SHP77 (cell line): Measurements from ENCODE around the gene ASXL3.

Experiments
- DNase-seq, 2 experiments: peaks; one replicate each; lab custom pipeline; 2025; lab: John Stamatoyannopoulos, UW

The ASXL3 gene

DNA sequence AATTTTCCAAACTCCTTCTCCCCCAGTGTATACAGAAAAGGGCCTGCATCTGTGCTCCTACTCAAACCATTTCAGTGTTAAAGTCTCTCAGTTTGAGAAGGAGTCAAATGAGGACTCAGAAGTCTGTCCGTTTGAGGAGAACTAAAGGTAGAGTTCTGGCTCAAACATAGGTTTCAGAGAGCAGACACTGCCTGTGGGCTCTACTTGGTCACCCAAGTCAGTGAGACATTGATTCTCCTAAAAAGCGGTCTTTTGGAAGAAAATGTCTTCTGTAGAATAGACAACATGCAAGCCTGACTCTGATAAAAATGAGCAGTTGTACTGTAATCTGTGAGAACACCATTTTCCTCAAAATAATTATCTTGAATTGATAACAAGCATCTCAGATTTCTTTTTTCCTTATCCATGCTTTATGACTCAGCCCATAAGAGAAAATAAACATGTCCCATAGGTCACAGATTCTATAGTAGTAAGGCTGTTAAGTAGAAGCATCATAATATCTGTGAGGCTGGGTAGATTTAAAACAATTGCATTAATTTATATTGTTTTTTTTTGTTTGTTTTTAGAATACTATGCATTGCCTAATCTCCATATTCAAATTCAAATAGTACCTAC lies 82.8 kb downstream of the ASXL3 start:
- DNase-seq = no peak

DNA sequence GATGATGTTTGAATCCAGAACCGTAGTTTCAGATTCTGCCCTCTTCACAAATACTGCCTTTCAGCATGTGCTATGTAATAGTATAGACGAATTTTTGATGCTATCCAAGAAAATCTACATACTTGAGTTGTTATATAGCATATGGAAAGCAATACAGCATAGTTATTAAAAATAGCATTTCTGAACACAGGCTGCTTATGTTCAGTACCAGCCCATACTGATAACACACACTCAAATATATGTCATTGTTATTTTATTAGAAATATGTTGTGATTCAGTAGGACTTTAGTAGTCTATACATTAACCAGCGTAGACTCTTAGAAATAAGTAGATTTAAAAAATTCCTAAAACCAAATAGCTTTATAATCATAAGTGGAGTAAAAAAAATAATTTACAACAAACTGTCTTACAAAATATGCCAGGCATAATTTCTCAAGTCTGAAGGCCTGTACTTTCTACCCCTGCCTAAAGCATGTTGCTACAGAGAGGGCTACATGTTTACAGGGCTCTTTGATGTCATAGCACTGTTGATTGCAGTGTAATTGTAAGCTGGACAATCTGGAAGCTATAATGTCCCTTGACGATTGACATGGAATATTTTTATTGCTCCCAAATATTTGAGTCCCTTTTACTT lies 86.3 kb downstream of the ASXL3 start:
- DNase-seq = no peak

DNA sequence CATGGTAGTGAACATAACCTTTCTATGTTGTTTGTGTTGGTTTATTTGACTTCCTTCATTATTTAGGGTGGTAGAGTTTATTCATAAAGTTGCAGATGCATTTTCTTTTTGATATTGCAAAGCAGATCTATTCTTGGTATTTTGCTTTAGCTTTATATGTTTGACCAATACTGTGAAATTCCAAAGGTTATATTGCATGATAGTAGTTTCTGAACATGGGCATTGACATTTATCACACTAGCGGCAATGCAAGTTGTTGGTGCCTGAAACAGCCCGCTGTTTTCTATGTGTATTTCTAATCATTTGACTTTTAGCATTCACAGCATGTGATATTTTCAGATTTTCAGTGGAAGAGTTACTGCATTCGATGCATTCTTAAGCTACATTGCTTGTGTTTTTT lies 87.2 kb downstream of the ASXL3 start:
- no peak for DNase-seq

DNA sequence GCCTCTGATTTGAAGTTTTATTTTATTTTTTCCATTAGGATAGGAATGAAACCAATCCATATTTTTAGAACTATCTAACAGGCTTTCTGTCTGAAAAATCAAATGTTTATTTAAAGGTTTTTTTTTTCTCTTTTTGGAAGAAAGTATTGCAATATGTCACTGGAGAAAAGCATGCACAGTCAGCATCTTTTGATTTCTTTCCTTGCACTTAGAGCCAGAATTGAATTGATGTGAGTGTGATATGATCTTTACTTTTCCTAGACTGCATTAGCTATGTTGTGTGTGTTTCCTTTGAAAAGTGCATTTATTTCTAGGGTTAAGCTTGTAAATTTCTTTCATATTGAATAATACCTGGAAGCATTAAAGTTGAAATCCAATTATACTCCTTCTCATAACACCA lies 87.6 kb downstream of the ASXL3 start:
- no peak for DNase-seq

DNA sequence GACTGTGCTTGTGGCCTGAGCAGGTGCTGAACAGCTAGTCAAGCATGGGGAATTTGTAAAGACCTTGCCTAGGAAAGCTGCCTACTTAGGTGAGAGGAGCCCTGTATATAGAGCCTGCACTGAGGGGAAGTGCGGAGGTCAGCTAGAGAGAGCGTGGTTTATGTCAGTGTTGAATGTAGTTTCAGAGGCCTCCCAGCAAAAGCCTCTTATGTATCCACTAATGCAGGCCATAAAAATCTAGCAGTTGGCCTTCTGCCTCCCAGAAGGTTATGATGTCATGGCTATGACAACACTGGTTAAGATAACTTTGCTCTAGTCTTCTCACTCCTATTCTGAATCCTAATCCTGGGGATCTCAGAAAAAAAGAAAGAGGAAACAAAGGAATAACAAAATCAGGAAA lies 88.9 kb downstream of the ASXL3 start:
- DNase-seq = no peak

DNA sequence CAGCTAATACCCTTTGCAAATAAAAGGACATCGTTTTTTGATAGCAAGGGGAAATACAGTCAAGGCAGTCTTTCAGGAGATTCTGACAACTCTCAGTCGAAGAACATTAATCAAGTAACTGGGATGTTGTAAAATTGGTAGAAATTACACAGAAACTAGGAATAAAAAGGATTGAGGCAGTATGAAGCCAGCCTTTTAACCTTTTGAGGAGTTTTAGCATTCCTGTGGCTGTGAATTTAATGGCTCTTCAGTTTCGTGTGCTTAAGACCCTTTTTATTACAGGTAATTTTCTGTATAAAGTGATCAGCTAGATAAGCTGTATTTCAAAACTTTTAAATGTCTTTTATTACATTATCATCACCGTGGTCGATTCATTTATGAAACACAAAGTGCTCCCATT lies 91.6 kb downstream of the ASXL3 start:
- no peak for DNase-seq

DNA sequence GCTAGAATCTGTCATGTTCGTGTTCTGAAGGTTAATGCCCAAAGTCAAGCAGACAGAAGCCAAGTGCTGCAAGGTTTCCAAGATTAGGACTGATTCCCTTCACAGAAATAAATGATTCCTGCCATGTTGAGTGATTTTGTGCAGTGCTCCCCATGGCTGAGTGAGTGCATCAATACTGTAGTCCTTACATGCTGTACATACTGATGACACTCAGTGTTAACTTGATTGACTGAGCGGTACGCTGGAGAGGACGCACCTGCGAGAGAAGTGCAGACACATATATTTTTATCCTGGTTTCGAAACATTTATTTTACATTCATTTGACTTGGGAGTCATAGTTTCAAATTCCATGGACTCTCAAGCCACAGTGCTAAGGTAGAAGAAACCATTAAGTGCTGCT lies 92.0 kb downstream of the ASXL3 start:
- no peak for DNase-seq

DNA sequence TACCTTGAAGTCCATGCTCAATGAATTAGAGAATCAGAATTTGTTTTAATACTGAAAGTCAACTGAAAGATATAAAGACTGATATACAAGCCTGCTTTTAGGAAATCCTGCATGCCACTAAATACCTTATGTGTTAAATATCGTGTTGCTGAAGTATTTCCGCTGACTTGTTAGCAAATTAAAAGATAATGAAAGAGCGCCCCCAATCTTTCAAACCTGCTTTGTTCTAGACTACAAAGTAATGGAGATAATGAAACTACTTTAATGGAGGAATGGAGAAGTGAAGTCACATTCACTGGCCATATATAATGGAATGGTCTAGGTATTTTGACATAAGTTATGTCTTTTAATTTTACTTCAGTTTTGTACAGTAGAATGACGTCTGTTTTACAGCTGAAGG lies 95.7 kb downstream of the ASXL3 start:
- no peak for DNase-seq

DNA sequence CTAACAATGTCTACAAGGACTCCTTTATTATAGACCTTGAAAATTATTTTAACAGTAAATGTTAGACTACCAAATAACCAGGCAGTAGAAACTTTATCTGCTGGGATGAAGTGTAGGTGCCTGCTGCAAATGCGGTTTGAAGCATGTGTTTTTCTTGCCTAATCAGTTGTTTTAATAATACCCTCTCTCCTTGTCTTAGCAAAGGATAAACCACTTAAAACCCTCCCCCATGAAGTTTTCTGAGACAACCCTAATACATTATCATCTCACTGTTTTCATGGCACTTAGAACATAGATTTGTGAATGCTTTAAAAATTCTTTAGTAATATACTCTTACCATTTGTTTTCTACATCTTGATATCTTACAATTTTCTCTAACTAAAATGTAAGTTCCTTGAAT lies 98.6 kb downstream of the ASXL3 start:
- DNase-seq = no peak

DNA sequence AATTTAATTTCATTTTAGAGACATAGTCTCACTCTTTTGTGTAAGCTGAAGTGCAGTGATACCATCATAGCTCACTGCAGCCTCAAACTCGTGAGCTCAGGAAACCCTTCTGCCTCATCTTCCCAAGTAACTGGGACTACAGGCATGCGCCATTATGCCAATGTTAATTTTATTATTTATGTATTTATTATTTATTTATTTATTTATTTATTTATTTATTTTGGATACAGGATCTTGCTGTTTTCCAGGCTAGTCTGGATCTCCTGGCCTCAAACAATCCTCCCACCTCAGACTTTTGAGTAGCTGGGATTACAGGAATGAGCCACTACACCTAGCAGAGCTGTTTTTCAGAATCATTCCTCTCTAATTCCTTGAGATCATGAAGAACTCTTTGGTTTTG lies 99.9 kb downstream of the ASXL3 start:
- no peak for DNase-seq

DNA sequence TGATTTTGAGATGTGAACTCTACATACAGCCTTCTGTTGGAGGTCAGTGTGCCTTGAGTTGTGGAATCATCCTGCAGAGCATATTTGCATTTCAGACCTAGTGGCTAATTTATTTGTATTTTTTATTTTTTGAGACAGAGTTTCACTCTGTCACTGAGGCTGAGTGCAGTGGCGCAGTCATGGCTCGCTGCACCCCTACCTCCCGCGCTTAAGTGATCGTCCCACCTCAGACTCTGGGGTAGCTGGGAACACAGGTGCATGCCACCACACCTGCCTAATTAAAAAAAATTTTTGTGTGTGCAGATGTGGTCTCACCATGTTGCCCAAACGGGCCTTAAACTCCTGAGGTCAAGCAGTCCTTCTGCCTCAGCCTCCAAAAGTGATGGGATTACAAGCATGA lies 104.4 kb downstream of the ASXL3 start:
- DNase-seq = no peak

DNA sequence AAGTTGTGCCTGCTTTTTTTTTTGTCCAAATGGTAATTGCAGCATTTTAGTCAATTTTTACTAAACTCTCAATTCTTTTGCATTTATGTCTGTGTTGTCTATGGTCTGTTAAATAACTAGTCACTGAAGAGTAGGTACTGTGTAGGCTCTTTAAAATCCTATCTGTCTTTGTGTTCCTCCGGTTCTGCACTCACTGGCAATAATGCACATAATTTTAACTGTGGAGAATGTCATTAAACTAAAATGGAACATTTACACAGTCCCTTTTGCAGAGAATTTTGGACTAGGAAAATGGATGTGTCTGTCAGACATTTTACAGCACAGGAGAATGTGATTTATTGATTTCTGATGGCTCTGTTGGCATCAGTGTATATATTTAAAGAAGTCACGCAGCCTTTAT lies 116.6 kb downstream of the ASXL3 start:
- no peak for DNase-seq

DNA sequence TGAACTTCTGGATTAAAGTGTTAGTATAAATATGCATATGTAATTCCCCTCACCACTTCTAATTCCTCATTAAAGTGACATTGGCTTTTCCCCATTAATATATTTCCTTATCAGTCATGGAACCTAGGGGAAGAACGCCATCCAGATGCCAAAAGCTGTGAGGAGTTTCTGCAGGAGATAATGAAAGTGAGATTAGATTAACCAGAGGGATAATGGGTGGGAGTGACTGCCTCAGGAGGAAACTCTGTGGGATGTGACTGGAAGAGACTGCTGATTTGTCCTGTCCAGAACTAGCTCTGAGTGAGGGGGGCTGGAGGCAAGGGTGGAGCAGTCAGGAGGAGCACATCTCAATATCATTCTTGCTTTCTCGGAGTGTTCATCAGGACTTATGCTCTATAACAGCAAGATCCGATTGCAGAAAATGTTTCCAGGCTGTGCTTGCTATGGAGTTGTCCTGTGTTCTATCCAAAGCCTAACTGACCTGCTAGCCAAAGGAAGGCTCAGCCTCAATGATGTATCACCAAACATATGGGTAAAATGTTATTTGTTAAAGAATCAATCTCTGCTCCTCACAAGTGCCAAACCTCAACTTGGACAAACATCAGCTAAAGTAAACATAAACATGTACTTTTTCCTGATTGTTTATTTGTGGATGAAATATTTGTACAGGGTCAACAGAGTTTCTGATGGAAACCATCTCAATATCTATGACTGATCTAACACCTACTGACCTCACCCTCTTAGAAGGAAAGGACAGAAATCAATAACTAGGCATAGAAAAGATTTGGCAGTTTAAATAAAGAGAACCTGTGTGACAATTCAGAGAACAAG lies 118.5 kb downstream of the ASXL3 start:
- no peak for DNase-seq

DNA sequence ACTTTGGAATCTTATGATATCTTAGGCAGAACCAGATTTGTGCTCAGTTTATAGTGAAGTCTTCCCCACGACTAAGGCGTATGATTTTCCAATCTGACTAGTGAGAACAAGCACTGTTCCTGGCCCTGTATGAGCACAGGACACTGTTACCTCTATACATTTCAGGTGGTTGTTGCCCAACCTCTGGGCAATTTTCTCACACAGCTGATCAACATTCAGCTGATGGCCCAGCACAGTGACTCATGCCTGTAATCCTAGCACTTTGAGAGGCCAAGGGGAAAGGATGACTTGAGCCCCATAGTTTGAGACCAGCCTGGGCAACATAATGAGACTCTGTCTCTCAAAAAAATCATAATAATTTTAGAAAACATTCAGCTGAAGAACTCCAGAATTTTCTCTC lies 119.5 kb downstream of the ASXL3 start:
- DNase-seq = no peak

DNA sequence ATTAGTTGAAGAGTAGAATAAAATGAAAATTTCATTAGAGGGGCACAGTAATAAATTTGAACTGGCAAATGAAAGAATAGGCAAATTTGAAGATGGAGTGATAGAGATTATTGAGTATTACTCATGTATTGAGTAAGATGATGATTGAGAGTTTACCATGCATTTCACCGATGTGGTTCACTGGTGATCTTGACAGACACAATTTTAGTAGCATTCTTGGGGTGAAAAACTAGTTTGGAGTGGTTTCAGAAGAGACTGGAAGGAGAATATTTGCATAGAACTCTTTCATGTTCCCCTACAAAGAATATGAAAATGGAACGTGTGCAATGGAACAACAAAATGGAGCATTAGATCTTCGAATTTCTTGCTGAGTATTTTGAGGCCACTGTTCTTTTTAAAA lies 121.4 kb downstream of the ASXL3 start:
- no peak for DNase-seq

DNA sequence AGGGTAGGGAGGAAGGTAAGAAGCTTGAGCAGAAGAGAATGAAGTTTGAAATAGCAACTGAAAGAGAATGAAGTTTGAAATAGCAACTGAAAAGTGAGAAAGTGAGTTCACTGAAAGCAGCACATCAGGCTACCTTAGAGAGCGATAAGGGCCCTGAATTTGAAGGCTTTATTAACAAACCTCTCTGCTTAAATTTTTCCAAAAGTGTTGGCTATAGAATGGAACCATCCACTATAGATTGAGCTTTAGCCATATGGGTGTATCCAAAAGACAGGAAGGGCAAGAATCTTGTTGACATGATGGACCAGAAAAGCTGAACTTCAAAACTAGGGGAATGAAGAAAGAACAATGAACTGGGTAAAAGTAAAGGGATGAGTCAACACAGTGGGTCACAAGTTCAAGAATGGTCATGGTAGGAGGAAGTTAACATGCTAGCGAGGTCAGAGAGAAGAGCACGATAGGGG lies 122.5 kb downstream of the ASXL3 start:
- no peak for DNase-seq

DNA sequence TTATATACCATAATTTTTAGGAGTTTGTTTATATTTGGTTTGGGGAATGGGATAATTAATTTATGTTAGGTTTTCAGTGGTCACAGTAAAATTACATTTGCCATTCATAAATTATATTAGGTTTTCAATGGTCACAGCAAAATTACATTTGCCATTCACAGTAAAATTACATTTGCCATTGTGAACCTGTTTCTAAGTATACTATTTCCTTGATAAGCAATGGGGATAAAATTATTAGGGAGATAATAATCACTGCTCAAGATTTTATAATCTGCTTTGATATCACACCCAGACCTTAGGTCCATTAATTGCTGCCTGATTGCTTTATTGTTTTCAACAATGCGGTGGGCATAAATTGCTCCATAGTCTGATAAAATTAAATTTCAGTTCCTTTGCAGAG lies 124.6 kb downstream of the ASXL3 start:
- no peak for DNase-seq

DNA sequence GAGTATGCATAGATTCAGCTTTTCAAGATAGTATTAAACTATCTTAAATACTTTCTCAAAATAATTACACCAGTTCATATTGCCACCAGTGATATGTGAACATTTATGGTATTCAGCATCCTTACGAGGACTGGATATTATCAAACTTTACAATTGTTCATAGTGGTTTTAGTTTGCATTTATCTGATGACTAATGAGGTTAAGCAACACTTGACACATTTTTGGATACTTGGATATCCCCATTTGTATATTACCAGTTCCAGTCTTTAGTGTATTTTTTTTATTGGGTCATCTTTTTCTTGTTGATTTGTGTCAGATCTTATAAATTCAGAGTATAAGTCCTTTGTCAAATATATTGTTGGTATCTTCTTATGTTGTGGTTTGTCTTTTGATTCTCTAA lies 128.4 kb downstream of the ASXL3 start:
- no peak for DNase-seq

DNA sequence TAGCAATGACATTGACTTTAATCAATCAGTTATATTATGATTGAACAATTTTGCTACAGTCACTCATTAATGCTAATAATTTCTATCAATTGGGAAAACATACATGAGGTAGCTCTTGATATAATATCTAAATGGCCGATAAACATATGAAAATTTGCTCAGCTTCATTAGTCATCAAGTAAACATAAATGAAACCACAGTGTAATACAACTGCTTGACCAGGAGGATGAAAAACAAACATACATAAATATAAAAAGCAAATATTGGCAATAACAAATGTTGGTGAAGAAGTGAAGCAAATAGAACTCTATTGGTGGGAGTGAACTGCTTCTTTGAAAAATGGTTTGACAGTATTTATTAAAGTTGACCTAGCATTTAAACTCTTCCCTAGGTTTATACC lies 130.9 kb downstream of the ASXL3 start:
- no peak for DNase-seq

DNA sequence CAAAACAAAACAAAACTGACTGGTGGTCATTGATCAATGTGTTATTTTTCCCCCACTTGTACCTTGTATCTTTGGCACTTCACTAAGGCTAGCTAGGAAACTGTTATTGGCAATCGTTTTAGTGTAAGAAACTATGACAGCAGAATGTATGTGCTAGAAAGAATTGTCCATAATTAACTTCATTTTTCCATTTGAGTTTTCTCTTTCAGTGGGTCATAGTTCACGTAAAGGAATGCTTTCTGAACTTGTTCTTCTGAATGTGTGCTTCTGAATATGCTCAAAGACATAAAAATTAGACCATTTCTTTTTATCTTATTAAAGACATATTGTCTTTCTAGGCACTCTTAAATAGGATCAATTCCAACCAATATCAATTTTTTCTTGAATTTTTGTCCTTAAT lies 132.2 kb downstream of the ASXL3 start:
- DNase-seq = no peak

DNA sequence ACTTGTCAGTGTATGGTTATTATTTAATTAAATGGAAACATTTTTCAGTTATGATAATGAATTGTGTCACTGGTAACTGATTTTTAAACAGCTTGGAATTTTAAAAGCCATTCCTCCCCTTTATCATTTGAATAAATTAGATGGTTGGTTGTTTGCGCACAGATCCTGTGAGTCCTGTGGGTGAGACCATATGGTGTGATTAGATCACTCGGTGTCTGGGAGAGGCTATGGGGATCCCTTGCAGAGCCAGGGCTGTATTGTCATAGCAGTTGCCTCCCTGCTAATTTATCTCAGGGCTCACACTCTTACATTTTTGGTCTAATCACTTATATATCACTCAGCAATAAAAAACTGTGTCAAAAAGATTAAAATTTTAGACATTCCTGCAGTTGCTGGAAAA lies 133.5 kb downstream of the ASXL3 start:
- no peak for DNase-seq

DNA sequence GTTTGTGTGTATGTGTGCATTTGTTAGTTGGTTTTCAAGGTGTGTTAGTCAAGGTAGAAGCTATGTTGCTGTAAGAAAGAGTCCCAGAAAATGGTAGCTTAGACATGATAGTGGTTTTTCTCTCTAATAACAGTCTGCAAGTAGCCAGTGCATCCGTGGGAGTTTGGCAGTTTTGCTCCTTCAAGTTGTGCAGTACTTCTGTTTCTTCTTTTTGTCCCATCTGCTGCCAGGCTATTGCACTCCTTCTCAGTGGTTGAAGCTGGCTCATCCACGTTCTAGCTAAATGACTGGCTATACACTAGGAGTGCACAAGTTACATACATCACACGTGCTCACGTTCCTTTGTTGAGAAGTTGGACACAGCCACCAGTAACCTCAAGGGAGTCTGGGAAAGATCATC lies 134.7 kb downstream of the ASXL3 start:
- no peak for DNase-seq

DNA sequence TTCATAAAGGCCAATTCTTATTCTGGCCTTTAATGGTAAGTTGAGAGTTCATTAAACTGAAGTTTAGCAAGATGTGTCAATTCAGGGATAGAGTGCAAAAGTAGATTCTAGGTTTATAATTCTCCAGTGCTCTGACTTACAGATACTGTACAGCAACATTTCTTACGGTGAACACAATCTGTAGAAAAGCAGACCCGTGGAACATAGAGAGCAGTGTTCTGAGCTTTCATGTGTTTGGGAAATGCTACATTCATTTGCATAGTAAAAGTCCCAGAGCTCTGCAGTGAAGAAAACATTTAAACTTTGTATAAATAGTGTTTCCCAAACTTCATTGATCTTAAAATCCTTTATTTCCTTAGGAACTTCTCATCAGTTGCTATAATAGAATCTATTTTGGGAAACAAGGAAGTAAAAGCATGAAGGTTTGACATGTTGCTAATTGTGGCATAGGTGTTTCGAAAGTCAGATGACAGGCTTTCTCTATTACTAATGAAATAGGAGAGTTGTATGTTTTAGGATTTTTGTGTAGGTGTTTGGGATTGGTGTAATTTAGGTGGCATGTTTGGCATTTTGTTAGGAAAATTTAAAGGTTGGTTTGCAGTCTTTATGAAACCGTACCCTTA lies 138.2 kb downstream of the ASXL3 start:
- no peak for DNase-seq
